ENCODE data around the gene TCF4.

Gene TCF4

GRCh38 chr18:55419132-55419946 lies 168.7 kb downstream of the TCF4 start:
- no peak overlapping the region for H3K27ac ChIP-seq (replicated peaks)
- no peak overlapping the region for H3K4me3 ChIP-seq (replicated peaks; ENCODE audit: insufficient read depth, low read length)
- no peaks in the 10 kb centered on the region for H3K27me3 ChIP-seq (ENCODE audit: insufficient read depth, poor library complexity, severe bottlenecking)
- no peak for DNase-seq (ENCODE audit: low read depth in 1 of 2, low spot score in 1 of 2)
- TF ChIP-seq, protein P1, sequence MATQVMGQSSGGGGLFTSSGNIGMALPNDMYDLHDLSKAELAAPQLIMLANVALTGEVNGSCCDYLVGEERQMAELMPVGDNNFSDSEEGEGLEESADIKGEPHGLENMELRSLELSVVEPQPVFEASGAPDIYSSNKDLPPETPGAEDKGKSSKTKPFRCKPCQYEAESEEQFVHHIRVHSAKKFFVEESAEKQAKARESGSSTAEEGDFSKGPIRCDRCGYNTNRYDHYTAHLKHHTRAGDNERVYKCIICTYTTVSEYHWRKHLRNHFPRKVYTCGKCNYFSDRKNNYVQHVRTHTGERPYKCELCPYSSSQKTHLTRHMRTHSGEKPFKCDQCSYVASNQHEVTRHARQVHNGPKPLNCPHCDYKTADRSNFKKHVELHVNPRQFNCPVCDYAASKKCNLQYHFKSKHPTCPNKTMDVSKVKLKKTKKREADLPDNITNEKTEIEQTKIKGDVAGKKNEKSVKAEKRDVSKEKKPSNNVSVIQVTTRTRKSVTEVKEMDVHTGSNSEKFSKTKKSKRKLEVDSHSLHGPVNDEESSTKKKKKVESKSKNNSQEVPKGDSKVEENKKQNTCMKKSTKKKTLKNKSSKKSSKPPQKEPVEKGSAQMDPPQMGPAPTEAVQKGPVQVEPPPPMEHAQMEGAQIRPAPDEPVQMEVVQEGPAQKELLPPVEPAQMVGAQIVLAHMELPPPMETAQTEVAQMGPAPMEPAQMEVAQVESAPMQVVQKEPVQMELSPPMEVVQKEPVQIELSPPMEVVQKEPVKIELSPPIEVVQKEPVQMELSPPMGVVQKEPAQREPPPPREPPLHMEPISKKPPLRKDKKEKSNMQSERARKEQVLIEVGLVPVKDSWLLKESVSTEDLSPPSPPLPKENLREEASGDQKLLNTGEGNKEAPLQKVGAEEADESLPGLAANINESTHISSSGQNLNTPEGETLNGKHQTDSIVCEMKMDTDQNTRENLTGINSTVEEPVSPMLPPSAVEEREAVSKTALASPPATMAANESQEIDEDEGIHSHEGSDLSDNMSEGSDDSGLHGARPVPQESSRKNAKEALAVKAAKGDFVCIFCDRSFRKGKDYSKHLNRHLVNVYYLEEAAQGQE (IDR thresholded peaks at IDR 0.05; ENCODE audit: insufficient replicate concordance, low read depth), result no peak
- TF ChIP-seq, protein P2, sequence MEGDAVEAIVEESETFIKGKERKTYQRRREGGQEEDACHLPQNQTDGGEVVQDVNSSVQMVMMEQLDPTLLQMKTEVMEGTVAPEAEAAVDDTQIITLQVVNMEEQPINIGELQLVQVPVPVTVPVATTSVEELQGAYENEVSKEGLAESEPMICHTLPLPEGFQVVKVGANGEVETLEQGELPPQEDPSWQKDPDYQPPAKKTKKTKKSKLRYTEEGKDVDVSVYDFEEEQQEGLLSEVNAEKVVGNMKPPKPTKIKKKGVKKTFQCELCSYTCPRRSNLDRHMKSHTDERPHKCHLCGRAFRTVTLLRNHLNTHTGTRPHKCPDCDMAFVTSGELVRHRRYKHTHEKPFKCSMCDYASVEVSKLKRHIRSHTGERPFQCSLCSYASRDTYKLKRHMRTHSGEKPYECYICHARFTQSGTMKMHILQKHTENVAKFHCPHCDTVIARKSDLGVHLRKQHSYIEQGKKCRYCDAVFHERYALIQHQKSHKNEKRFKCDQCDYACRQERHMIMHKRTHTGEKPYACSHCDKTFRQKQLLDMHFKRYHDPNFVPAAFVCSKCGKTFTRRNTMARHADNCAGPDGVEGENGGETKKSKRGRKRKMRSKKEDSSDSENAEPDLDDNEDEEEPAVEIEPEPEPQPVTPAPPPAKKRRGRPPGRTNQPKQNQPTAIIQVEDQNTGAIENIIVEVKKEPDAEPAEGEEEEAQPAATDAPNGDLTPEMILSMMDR (IDR thresholded peaks at IDR 0.05; ENCODE audit: insufficient read depth, low read length), result no peak
- TF ChIP-seq SPI1 (IDR thresholded peaks at IDR 0.05; ENCODE audit: borderline replicate concordance, low read depth) (no peak), POLR2AphosphoS5 (IDR thresholded peaks at IDR 0.05; ENCODE audit: low read depth) (no peak), GABPA (IDR thresholded peaks at IDR 0.05; ENCODE audit: low read depth) (no peak)

- TF ChIP-seq SPI1 (IDR thresholded peaks at IDR 0.05; ENCODE audit: borderline replicate concordance, low read depth) (no peak), POLR2AphosphoS5 (IDR thresholded peaks at IDR 0.05; ENCODE audit: low read depth) (no peak), GABPA (IDR thresholded peaks at IDR 0.05; ENCODE audit: low read depth) (no peak)
- TF ChIP-seq, protein P1 (IDR thresholded peaks at IDR 0.05; ENCODE audit: insufficient replicate concordance, low read depth), result no peak
- TF ChIP-seq, protein P2 (IDR thresholded peaks at IDR 0.05; ENCODE audit: insufficient read depth, low read length), result no peak
- H3K4me3 ChIP-seq (replicated peaks; ENCODE audit: insufficient read depth, low read length), result no peak overlapping the region
- H3K27me3 ChIP-seq (ENCODE audit: insufficient read depth, poor library complexity, severe bottlenecking), result no peaks in the 10 kb centered on the region
- no peak overlapping the region for H3K27ac ChIP-seq (replicated peaks)
- DNase-seq (ENCODE audit: low read depth in 1 of 2, low spot score in 1 of 2), result no peak
Measured at GRCh38 chr18:55418439-55418838, 169.6 kb downstream of the TCF4 start.

GRCh38 chr18:55416791-55417190 lies 171.2 kb downstream of the TCF4 start:
- TF ChIP-seq, protein P1 (IDR thresholded peaks at IDR 0.05; ENCODE audit: insufficient replicate concordance, low read depth), result no peak
- TF ChIP-seq GABPA (IDR thresholded peaks at IDR 0.05; ENCODE audit: low read depth) (no peak), POLR2AphosphoS5 (IDR thresholded peaks at IDR 0.05; ENCODE audit: low read depth) (no peak)
- TF ChIP-seq, protein P2 (IDR thresholded peaks at IDR 0.05; ENCODE audit: insufficient read depth, low read length), result no peak
- Histone ChIP-seq H3K4me3 (replicated peaks; ENCODE audit: insufficient read depth, low read length) (no peak overlapping the region), H3K27ac (replicated peaks) (no peak overlapping the region), H3K27me3 (ENCODE audit: insufficient read depth, poor library complexity, severe bottlenecking) (no peaks in the 10 kb centered on the region)
- no peak for DNase-seq (ENCODE audit: low read depth in 1 of 2, low spot score in 1 of 2)

All from HL-60 (cell line).